GM12891 (cell line): ENCODE results near the gene RER1.

Source experiments
- DNase-seq: peaks from one replicate; pipeline ENCODE4 v3.0.0; 2011; ENCODE audit warnings: low spot score; ENCODE audit not compliant: insufficient read length
- FAIRE-seq: peaks from 2 replicates; lab custom pipeline; 2011; peaks lifted over from hg19 to GRCh38; lab: Jason Lieb, UNC
- PAX5 ChIP-seq: IDR thresholded peaks from 2 replicates; pipeline ENCODE4 v1.6.1; 2011; ENCODE audit warnings: low read length, moderate library complexity, mild to moderate bottlenecking; ENCODE audit not compliant: insufficient read depth, severe bottlenecking
- POLR2A ChIP-seq: IDR thresholded peaks from 2 replicates; pipeline ENCODE4 v1.6.1; 2011; ENCODE audit warnings: low read depth, low read length, control low read depth
- POLR2AphosphoS5 ChIP-seq: IDR thresholded peaks from 2 replicates; pipeline ENCODE4 v1.6.1; 2011; ENCODE audit warnings: low read depth, low read length, control low read depth
- POU2F2 ChIP-seq: IDR thresholded peaks from 2 replicates; pipeline ENCODE4 v1.6.1; 2011; ENCODE audit warnings: low read depth, mild to moderate bottlenecking, control low read depth, low read length, moderate library complexity
- SPI1 ChIP-seq: IDR thresholded peaks from 2 replicates; pipeline ENCODE4 v1.6.1; 2011; ENCODE audit warnings: low read depth, low read length, control low read depth
- TAF1 ChIP-seq: IDR thresholded peaks from 2 replicates; pipeline ENCODE4 v1.6.1; 2011; ENCODE audit warnings: low read depth, low read length, control low read depth

The RER1 gene

GRCh38 chr1:2346691-2347408, 44.8 kb upstream of the RER1 start:
- TF ChIP-seq POU2F2 (no peak), POLR2A (no peak), TAF1 (no peak), PAX5 (no peak), POLR2AphosphoS5 (no peak), SPI1 (no peak)
- no peak for DNase-seq
- FAIRE-seq, result no peak

GRCh38 chr1:2347409-2347785, 44.2 kb upstream of the RER1 start:
- no peak for DNase-seq
- no peak for FAIRE-seq
- TF ChIP-seq POLR2A (no peak), POU2F2 (no peak), TAF1 (no peak), SPI1 (no peak), PAX5 (no peak), POLR2AphosphoS5 (no peak)

- DNase-seq (no peak), FAIRE-seq (no peak)
- no peak for TF ChIP-seq SPI1
- TF ChIP-seq TAF1, result no peak
- no peak for TF ChIP-seq POLR2AphosphoS5
- no peak for TF ChIP-seq POU2F2
- TF ChIP-seq POLR2A, result no peak
- no peak for TF ChIP-seq PAX5
Observed at GRCh38 chr1:2347896-2348295, 43.7 kb upstream of the RER1 start.

- TF ChIP-seq POLR2A (no peak), POU2F2 (no peak), TAF1 (no peak), PAX5 (no peak), POLR2AphosphoS5 (no peak), SPI1 (no peak)
- no peak for DNase-seq
- FAIRE-seq, result no peak
Observed at GRCh38 chr1:2348346-2349325, 43.0 kb upstream of the RER1 start.

GRCh38 chr1:2349806-2350205, 41.8 kb upstream of the RER1 start:
- TF ChIP-seq POLR2A (no peak), POLR2AphosphoS5 (no peak), PAX5 (no peak), SPI1 (no peak), TAF1 (no peak), POU2F2 (no peak)
- FAIRE-seq, result no peak
- no peak for DNase-seq

- DNase-seq, result no peak
- TF ChIP-seq POLR2AphosphoS5 (no peak), SPI1 (no peak), POU2F2 (no peak), TAF1 (no peak), POLR2A (no peak), PAX5 (no peak)
- FAIRE-seq, result no peak
Observed at GRCh38 chr1:2350501-2350900, 41.1 kb upstream of the RER1 start.

- DNase-seq (no peak), FAIRE-seq (no peak)
- TF ChIP-seq SPI1 (no peak), TAF1 (no peak), POU2F2 (no peak), POLR2AphosphoS5 (no peak), POLR2A (no peak), PAX5 (no peak)
Observed at GRCh38 chr1:2350911-2351655, 40.6 kb upstream of the RER1 start.

- FAIRE-seq, result no peak
- TF ChIP-seq POLR2A (no peak), PAX5 (no peak)
- DNase-seq, result no peak
Observed at GRCh38 chr1:2351723-2352122, 39.9 kb upstream of the RER1 start.
